Stimulated activated CD8-positive, alpha-beta memory T cell treated with anti-CD3 and anti-CD28 coated beads, Interleukin-2, amount 100 ng/mL, for 1 hour (primary cell): ENCODE results near the gene CLDN5.
"Not testable (repeated sequence)": the region's sequence is repeated elsewhere in the genome, so short reads cannot be mapped to it uniquely, and the experiment has no call there.

ENCODE experiments used
- DNase-seq, 2 donors: peaks; one replicate each; pipeline ENCODE4 v3.0.0-alpha.2; 2020; ENCODE audit warnings: low read depth in 2 of 2

The CLDN5 gene

DNA sequence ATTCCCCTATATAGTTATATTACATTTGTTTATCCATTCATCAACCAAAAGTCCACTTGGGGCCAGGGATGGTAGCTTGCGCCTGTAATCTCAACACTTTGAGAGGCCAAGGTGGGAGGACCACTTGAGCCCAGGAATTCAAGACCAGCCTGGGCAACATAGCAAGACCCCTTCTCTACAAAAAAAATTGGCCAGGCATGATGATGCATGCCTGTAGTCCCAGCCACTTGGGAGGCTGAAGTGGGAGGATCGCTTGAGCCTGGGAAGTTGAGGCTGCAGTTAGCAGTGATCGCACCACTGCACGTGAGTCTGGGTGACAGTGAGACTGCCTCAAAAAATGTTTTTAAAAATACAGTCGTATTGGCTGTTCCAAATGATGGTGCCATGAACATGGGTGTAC lies 24.2 kb upstream of the CLDN5 start:
- not testable (repeated sequence) for DNase-seq

DNA sequence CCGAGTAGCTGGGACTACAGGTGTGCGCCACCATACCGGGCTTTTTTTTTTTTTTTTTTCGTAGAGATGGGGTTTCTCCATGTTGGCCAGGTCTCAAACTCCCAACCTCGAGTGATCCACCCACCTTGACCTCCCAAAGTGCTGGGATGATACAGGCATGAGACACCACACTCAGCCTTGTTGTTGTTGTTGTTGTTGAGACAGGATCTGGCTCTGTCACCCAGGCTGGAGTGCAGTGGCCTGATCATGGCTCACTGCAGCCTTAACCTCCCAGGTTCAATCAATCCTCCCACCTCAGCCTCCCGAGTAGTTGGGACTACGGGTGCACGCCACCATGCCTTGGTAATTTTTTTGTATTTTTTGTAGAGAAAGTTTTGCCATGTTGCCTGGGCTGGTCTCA lies 23.4 kb upstream of the CLDN5 start:
- no peak for DNase-seq

- DNase-seq = no peak
These were observed 22.5 kb upstream of the CLDN5 start for GRCh38 chr22:19546680-19547079.

- no peak for DNase-seq
These were observed 21.7 kb upstream of the CLDN5 start for GRCh38 chr22:19545935-19546207.

DNA sequence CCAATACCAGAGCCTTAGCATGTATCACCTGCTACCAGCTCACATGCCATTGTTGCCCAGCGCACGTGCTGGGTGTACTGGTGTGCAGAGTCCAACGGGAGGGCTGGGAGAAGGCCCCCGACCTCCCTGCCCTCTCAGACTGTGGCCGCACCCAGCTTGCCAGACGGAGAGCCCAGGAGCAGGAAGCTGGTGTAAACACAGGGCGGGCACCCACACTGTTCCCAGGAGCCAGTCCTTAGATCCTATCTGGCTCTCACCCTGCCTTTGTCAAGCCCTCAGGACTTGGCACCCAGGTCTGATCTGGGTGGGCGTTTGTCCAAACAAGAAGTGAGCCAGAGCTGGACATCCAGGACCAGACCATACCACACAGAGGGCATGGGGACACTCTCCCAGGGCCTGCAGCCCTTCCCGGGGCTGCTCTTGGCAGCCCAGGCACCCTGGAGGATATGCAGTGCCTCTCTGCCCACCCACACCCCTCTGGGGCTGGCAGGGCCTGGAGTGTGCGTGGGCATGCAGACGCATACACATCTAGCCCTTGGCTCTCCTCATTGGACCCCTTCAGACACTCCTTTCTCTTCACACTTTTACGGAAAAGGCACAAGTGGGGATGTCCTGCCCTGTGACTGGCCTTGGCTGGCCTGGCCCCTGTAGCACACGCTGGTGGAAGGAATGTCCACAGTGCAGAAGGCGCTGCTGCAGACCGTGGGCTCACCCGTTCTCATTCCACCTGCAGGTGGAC lies 19.9 kb upstream of the CLDN5 start:
- DNase-seq = no peak

DNA sequence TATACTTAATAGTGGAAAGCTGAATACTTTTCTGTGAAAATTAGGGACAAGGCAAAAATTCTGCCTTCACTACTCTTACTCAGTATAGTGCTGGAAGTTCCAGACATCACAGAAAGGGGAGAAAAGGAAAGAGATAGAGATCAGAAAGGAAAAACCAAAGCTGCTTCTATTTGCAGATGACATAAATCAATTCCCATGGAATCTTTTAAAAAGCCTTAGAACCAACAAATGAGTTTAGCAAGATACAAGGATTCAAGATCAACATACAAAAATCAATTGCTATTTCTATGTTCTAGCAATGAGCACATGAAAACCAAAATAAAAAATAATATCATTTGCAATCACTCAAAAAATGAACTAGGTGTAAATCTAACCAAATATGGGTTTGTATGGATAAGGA lies 16.2 kb upstream of the CLDN5 start:
- no peak for DNase-seq

DNA sequence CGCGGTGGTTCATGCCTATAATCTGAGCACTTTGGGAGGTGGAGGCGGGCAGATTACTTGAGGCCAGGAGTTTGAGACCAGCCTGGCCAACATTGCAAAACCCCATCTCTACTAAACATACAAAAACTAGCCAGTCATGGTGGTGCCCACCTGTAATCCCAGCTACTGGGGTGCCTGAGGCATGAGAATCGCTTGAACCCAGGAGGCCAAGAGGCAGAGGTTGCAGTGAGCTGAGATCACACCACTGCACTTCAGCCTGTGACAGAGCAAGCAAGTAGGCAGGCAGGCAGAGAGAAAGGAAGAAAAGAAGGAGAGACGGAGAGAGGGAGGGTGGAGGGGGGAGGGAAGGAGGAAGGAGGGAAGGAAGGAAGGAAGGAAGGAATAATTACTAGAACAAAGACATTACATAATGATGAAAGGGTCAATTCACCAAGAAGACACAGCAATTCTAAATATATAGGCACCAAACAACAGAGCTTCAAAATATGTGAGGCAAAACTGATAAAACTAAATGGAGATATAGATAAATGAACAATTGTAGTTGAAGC lies 13.8 kb upstream of the CLDN5 start:
- DNase-seq = no peak

GRCh38 chr22:19536564-19536963 lies 12.4 kb upstream of the CLDN5 start:
- no peak for DNase-seq

DNA sequence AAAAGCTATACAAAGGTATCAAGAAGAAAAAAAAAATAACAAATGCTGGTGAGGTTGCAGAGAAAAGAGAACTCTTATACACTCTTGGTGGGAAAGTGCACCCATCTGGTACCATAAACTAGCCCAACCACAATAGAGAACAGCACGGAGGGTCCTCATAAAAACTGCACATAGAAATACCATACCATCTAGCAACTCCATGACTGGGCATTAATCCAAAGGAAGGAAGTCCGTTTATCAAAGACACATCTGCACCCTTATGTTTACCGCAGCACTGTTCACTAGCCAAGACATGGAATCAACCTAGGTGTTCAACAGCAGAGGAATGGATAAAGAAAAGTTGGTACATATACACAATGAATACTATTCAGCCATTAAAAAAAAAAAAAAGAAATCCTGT lies 10.8 kb upstream of the CLDN5 start:
- DNase-seq = no peak

DNA sequence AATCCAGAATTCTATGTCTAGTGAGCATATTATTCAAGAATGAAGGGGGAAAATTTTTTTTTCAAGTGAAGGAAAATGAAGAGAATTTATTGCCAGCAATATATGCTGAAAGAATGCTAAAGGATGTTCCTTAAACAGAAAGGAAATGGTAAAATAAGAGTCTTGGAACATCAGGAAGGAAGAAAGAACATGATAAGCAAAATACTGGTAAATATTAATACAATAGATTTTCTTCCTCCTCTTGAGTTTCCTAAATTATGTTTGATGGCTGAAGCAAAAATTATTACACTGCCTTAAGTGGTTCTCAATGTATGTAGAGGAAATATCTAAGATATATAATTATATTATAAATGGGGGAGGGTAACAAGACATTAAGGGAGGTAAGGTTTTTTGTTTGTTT lies 9.6 kb upstream of the CLDN5 start:
- DNase-seq = no peak

- DNase-seq = no peak
These were observed 8.9 kb upstream of the CLDN5 start for GRCh38 chr22:19533049-19533626.

DNA sequence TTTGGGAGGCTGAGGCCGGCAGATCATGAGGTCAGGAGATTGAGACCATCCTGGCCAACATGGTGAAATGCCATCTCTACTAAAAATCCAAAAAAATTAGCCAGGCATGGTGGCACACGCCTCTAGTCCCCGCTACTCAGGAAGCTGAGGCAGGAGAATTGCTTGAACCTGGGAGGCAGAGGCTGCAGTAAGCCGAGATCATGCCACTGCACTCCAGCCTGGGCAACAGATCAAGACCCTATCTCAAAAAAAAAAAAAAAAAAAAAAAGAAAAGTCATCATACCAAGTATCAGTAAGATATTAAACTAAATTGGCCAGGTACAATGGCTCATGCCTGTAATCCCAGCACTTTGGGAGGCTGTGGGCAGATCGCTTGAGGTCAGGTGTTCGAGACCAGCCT lies 7.1 kb upstream of the CLDN5 start:
- not testable (repeated sequence) for DNase-seq

GRCh38 chr22:19530751-19531150 lies 6.5 kb upstream of the CLDN5 start:
- no peak for DNase-seq

GRCh38 chr22:19529811-19530210 lies 5.6 kb upstream of the CLDN5 start:
- no peak for DNase-seq

- no peak for DNase-seq
These were observed 3.7 kb upstream of the CLDN5 start for GRCh38 chr22:19527861-19528417.

- no peak for DNase-seq
These were observed 3.1 kb upstream of the CLDN5 start for GRCh38 chr22:19527321-19527721.

DNA sequence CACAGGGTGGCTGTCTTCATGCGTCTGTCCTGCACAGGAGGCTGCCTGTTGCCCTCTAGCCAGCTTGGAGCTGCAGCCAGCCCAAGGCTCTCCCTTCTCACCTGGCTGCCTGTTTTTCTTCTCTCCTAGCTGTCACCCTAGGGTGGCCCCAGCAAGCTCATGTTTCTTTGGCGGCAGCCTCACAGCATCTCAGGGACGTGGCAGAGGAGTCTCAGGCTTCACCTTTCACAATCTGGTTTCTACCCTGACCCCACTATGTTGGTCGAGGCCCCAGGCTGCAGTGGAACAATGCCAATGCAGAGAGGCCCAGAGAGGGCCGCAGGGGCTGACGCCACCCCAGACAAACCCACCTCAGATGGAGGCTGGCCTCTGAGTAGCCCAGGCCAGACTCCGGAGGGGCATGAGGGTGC lies 2.5 kb upstream of the CLDN5 start:
- no peak for DNase-seq

DNA sequence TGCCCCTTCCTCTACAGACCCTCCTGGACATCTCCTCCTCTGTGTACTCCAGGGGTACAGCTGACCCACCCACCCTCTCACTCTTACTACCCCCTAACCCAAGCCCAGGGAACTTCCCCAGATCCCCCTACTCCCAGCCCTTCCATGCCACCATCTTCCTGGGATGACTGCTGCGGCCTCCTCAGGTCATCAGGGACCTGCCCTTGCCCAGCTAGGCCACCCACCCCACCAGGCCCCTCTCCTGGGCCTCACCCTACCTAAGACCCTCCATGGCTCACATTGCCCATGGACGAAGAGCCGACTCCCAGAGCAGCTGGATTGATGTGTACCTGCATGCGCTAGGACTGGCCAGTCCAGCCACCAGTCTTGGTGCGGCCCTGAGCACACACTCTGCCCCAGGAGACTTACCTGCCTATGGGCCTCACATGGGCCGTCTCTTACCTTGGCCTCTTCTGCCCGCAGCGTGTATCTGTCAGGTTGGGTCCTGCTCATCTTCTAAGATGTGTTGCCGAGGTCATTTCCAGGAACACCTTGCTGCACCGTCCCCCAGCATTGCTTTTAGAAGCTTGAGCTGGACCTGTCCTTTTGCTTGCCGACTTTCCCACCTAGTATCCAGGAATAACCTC lies 2.0 kb upstream of the CLDN5 start:
- no peak for DNase-seq

DNA sequence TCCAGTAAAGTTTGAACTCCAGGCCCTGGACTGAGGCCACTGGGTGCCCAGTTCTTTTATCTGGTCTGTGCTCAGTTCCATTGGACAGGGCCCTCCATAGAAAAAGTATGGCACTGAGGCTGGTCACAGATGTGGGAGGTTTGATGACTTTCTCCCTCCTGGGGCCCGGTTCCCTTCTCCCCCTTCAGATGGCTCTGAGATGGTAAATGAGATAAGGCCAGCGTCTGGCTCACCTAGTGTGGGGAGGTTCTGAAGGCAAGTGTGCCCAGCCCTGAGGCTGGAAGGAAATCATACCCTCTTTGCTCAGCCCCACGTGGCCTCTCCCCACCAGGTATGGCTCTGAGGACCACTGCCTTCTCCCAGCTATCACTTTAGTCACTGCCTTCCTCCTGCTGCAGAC lies 1.5 kb upstream of the CLDN5 start:
- no peak for DNase-seq

- DNase-seq = no peak
These were observed 978 bp upstream of the CLDN5 start for GRCh38 chr22:19525116-19525660.

DNA sequence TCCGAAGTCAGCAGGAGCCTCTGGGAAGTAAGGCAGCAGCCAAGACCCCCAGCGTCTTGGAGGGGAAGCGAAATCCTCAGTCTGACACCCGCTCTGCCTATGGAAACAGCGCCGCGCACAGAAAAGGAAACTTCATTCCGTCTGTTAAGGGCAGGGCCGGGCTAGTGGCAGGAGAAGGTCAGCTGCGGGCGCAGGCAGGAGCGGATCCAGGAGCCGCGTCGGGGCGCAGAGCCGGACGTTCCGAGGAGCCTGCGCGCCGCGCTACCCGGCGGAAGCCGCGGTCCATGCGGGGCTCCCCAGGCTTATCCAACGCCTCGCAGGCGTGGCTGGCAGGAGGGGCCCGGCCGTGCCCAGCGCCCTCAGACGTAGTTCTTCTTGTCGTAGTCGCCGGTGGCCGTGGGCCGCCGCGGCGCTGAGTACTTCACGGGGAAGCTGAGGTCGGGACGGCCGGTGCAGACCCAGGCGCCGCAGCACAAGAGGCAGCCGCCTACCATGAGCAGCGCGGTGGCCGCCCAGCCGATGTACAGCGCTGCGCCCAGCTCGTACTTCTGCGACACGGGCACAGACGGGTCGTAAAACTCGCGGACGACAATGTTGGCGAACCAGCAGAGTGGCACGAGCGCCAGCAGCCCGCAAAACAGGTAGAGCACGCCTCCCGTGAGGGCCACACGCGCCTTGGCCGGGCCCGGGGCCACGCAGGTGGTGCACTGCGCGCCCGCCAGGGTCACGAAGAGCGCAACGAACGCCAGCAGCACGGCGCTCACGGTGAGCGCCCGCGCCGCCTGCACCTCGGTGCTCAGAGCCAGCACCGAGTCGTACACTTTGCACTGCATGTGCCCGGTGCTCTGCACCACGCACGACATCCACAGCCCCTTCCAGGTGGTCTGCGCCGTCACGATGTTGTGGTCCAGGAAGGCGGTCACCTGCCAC lies 705 bp downstream of the CLDN5 start:
- no peak for DNase-seq

DNA sequence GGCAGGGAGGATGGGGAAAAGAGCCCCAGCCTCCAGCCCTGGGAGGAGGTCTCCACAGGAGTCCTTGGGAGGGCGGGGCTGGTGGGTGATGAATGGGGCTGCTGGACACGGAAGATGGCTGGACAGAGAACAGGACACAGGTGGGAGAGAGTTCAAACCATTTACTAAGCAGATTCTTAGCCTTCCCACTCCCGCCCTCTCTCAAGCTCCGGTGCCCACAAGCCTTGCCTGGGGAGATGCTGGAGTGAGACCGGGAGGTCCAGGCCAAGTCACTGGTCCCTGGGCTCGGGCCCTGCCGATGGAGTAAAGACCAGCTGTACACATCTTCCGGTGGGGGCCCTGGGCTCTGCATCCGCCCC lies 1.4 kb downstream of the CLDN5 start:
- DNase-seq = no peak
